Measurements from ENCODE around the gene ALKBH7. TPM values are rescaled to one million over a fixed set of nuclear protein-coding genes. Genes with fewer than 3 reads are reported as not detected.

Gene ALKBH7
- total and polyA plus RNA-seq, 7 experiments from 2014 or later: 33.6 to 142 (median 73.4) TPM

GRCh38 chr19:6374161-6374709 lies 1.6 kb downstream of the ALKBH7 start:
- Mint-ChIP-seq H3K36me3 (peaks cover 0 to 2% (median 1%) of the 10 kb centered on the region in 5 donors), H3K27ac (peak overlapping the region in 4 of 9 donors; percentile 66 to 95 (median 79)), H3K4me3 (peak overlapping the region in 4 of 10 donors; percentile 40 to 89 (median 83)), H3K27me3 (no peaks in the 10 kb centered on the region), H3K4me1 (peaks cover 8 to 22% (median 13%) of the 10 kb centered on the region in 7 donors), H3K9me3 (peaks cover 0 to 1% (median 0%) of the 10 kb centered on the region in 11 donors)
- H3K9me3 ChIP-seq (ENCODE audit: control insufficient read depth in 2 of 3, low read length in 3 of 3): no peaks in the 10 kb centered on the region
- peak overlapping the region; percentile 56 for H3K27ac ChIP-seq (ENCODE audit: low read depth, low read length)
- peaks cover 5 to 10% of the 10 kb centered on the region in 2 donors for H3K4me1 ChIP-seq (ENCODE audit: control insufficient read depth in 2 of 2, insufficient read depth in 2 of 2, low read length in 2 of 2)
- peaks cover 0 to 16% (median 0%) of the 10 kb centered on the region in 3 experiments for H3K36me3 ChIP-seq (ENCODE audit: control insufficient read depth in 2 of 3, insufficient read depth in 3 of 3, low read length in 3 of 3)
- intact Hi-C loops (cut with micrococcal nuclease): loop anchor here (5.0 kb wide), 7 partner anchors 363 to 1902 kb away; partner anchors contain the start of genes HDGFL2 (in 2 of the 2), GPR108 (in 1 of the 2), HSD11B1L (in 1 of the 2) and MICOS13 (in 1 of the 2)
- no peak overlapping the region for H3K4me3 ChIP-seq (ENCODE audit: low read length)
- DNase-seq (no peak), ATAC-seq (no peak)
- ChIA-PET CTCF (no interaction called here), POLR2A (interaction anchor here (6.4 kb wide), 1 partner anchor 12 kb away, joined by 85 read pairs; the partner anchor contains the start of gene CLPP)
- no peaks in the 10 kb centered on the region for H3K27me3 ChIP-seq (ENCODE audit: control insufficient read depth in 2 of 2, insufficient read depth in 2 of 2, low read length in 2 of 2)

GRCh38 chr19:6374711-6375410 lies 2.3 kb downstream of the ALKBH7 start:
- Histone ChIP-seq H3K27me3 (ENCODE audit: control insufficient read depth in 2 of 2, insufficient read depth in 2 of 2, low read length in 2 of 2) (no peaks in the 10 kb centered on the region), H3K36me3 (ENCODE audit: control insufficient read depth in 2 of 3, insufficient read depth in 3 of 3, low read length in 3 of 3) (peaks cover 0 to 16% (median 3%) of the 10 kb centered on the region in 3 experiments), H3K9me3 (ENCODE audit: control insufficient read depth in 2 of 3, low read length in 3 of 3) (peaks cover 0 to 1% (median 0%) of the 10 kb centered on the region in 3 experiments), H3K27ac (ENCODE audit: low read depth, low read length) (no peak overlapping the region), H3K4me1 (ENCODE audit: control insufficient read depth in 2 of 2, insufficient read depth in 2 of 2, low read length in 2 of 2) (peaks cover 5 to 10% of the 10 kb centered on the region in 2 donors), H3K4me3 (ENCODE audit: low read length) (no peak overlapping the region)
- Mint-ChIP-seq H3K4me1 (peaks cover 4 to 16% (median 11%) of the 10 kb centered on the region in 7 donors), H3K9me3 (peaks cover 0 to 3% (median 0%) of the 10 kb centered on the region in 11 donors), H3K27me3 (no peaks in the 10 kb centered on the region), H3K36me3 (peaks cover 3 to 8% (median 3%) of the 10 kb centered on the region in 5 donors), H3K27ac (no peak overlapping the region), H3K4me3 (peak overlapping the region in 2 of 10 donors; percentile 12 to 40)
- intact Hi-C loops (cut with micrococcal nuclease): loop anchor here (5.0 kb wide), 7 partner anchors 362 to 1903 kb away; partner anchors contain the start of genes HDGFL2 (in 2 of the 2), GPR108 (in 1 of the 2), HSD11B1L (in 1 of the 2) and MICOS13 (in 1 of the 2)
- ATAC-seq (no peak), DNase-seq (no peak)
- ChIA-PET CTCF (no interaction called here), POLR2A (interaction anchor here (0.6 to 6.4 kb wide), 3 partner anchors 13 to 84 kb away, joined by 3 to 85 read pairs (median 3); partner anchors contain the start of gene CLPP)

GRCh38 chr19:6375411-6376010 lies 2.9 kb downstream of the ALKBH7 start, which contains the start of gene PSPN:
Gene PSPN, minus strand, starts transcription at chr19:6375933. Its CDS starts 84 bp downstream, at chr19:6375849.
- H3K4me3 ChIP-seq (ENCODE audit: low read length): no peak within 1 kb of the TSS
- Mint-ChIP-seq H3K27me3 (no peaks in the 10 kb centered on the region), H3K36me3 (peaks cover 5 to 11% (median 8%) of the 10 kb centered on the region in 5 donors), H3K9me3 (peaks cover 0 to 4% (median 0%) of the 10 kb centered on the region in 11 donors), H3K27ac (peak within 1 kb of the TSS in 2 of 9 donors; percentile 17 to 38), H3K4me1 (peaks cover 4 to 13% (median 9%) of the 10 kb centered on the region in 7 donors), H3K4me3 (peak within 1 kb of the TSS in 1 of 10 donors; percentile 40)
- H3K27ac ChIP-seq (ENCODE audit: low read depth, low read length): no peak within 1 kb of the TSS
- CTCF ChIA-PET: no interaction called here
- no peaks in the 10 kb centered on the region for H3K27me3 ChIP-seq (ENCODE audit: control insufficient read depth in 2 of 2, insufficient read depth in 2 of 2, low read length in 2 of 2)
- no peak for ATAC-seq
- peaks cover 5 to 10% of the 10 kb centered on the region in 2 donors for H3K4me1 ChIP-seq (ENCODE audit: control insufficient read depth in 2 of 2, insufficient read depth in 2 of 2, low read length in 2 of 2)
- POLR2A ChIA-PET: interaction anchor here (0.6 to 6.4 kb wide), 3 partner anchors 13 to 84 kb away, joined by 3 to 85 read pairs (median 3); partner anchors contain the start of gene CLPP
- intact Hi-C loops (cut with micrococcal nuclease): no loop called here
- peaks cover 0 to 22% (median 9%) of the 10 kb centered on the region in 3 experiments for H3K36me3 ChIP-seq (ENCODE audit: control insufficient read depth in 2 of 3, insufficient read depth in 3 of 3, low read length in 3 of 3)
- peaks cover 0 to 7% (median 0%) of the 10 kb centered on the region in 3 experiments for H3K9me3 ChIP-seq (ENCODE audit: control insufficient read depth in 2 of 3, low read length in 3 of 3)
- DNase-seq: no peak

GRCh38 chr19:6376512-6377190 lies 4.1 kb downstream of the ALKBH7 start:
- H3K27ac ChIP-seq (ENCODE audit: low read depth, low read length): no peak overlapping the region
- CTCF ChIA-PET: interaction anchor here (0.6 kb wide), 1 partner anchor 1472 kb away, joined by 3 read pairs; no protein-coding TSS in a partner anchor
- intact Hi-C loops (cut with micrococcal nuclease): no loop called here
- peaks cover 0 to 34% (median 13%) of the 10 kb centered on the region in 3 experiments for H3K36me3 ChIP-seq (ENCODE audit: control insufficient read depth in 2 of 3, insufficient read depth in 3 of 3, low read length in 3 of 3)
- Mint-ChIP-seq H3K4me3 (no peak overlapping the region), H3K9me3 (peaks cover 0 to 6% (median 0%) of the 10 kb centered on the region in 11 donors), H3K4me1 (peaks cover 4 to 13% (median 9%) of the 10 kb centered on the region in 7 donors), H3K27me3 (no peaks in the 10 kb centered on the region), H3K27ac (peak overlapping the region in 3 of 9 donors; percentile 17 to 38 (median 21)), H3K36me3 (peaks cover 5 to 20% (median 14%) of the 10 kb centered on the region in 5 donors)
- H3K4me1 ChIP-seq (ENCODE audit: control insufficient read depth in 2 of 2, insufficient read depth in 2 of 2, low read length in 2 of 2): peaks cover 5 to 10% of the 10 kb centered on the region in 2 donors
- no peak overlapping the region for H3K4me3 ChIP-seq (ENCODE audit: low read length)
- ATAC-seq: no peak
- peaks cover 0 to 7% (median 0%) of the 10 kb centered on the region in 3 experiments for H3K9me3 ChIP-seq (ENCODE audit: control insufficient read depth in 2 of 3, low read length in 3 of 3)
- H3K27me3 ChIP-seq (ENCODE audit: control insufficient read depth in 2 of 2, insufficient read depth in 2 of 2, low read length in 2 of 2): no peaks in the 10 kb centered on the region
- POLR2A ChIA-PET: no interaction called here
- no peak for DNase-seq

GRCh38 chr19:6378041-6378440 lies 5.4 kb downstream of the ALKBH7 start:
- intact Hi-C loops (cut with micrococcal nuclease): no loop called here
- H3K36me3 Mint-ChIP-seq: peaks cover 5 to 23% (median 14%) of the 10 kb centered on the region in 5 donors
- H3K27me3 Mint-ChIP-seq: no peaks in the 10 kb centered on the region
- Histone ChIP-seq H3K4me1 (ENCODE audit: control insufficient read depth in 2 of 2, insufficient read depth in 2 of 2, low read length in 2 of 2) (peaks cover 0 to 6% of the 10 kb centered on the region in 2 donors), H3K27ac (ENCODE audit: low read depth, low read length) (no peak overlapping the region), H3K27me3 (ENCODE audit: control insufficient read depth in 2 of 2, insufficient read depth in 2 of 2, low read length in 2 of 2) (no peaks in the 10 kb centered on the region), H3K36me3 (ENCODE audit: control insufficient read depth in 2 of 3, insufficient read depth in 3 of 3, low read length in 3 of 3) (peaks cover 0 to 43% (median 16%) of the 10 kb centered on the region in 3 experiments), H3K9me3 (ENCODE audit: control insufficient read depth in 2 of 3, low read length in 3 of 3) (peaks cover 0 to 7% (median 0%) of the 10 kb centered on the region in 3 experiments), H3K4me3 (ENCODE audit: low read length) (no peak overlapping the region)
- H3K9me3 Mint-ChIP-seq: peaks cover 0 to 6% (median 0%) of the 10 kb centered on the region in 11 donors
- DNase-seq (no peak), ATAC-seq (no peak)
- ChIA-PET CTCF (no interaction called here), POLR2A (no interaction called here)
- no peak overlapping the region for H3K27ac Mint-ChIP-seq
- peaks cover 0 to 7% (median 5%) of the 10 kb centered on the region in 7 donors for H3K4me1 Mint-ChIP-seq
- H3K4me3 Mint-ChIP-seq: no peak overlapping the region
